ENCODE measurements around the gene VIPR2.
"Not testable (repeated sequence)": the region's sequence is repeated elsewhere in the genome, so short reads cannot be mapped to it uniquely, and the experiment has no call there.

The VIPR2 gene

GRCh38 chr7:159105832-159106811 is 38.5 kb downstream of the VIPR2 start:
- DNase-seq (ENCODE audit: low read depth in 1 of 2, low spot score in 1 of 2), result no peak

- DNase-seq (ENCODE audit: low read depth in 1 of 2, low spot score in 1 of 2), result no peak
Measured at GRCh38 chr7:159105066-159105780, 39.4 kb downstream of the VIPR2 start.

- DNase-seq (ENCODE audit: low read depth in 1 of 2, low spot score in 1 of 2), result no peak
Measured at GRCh38 chr7:159104188-159104920, 40.3 kb downstream of the VIPR2 start.

- DNase-seq (ENCODE audit: low read depth in 1 of 2, low spot score in 1 of 2), result no peak
Measured at GRCh38 chr7:159103382-159104187, 41.1 kb downstream of the VIPR2 start.

- DNase-seq (ENCODE audit: low read depth in 1 of 2, low spot score in 1 of 2), result no peak
Measured at GRCh38 chr7:159102681-159103381, 41.8 kb downstream of the VIPR2 start.

- not testable (repeated sequence) for DNase-seq (ENCODE audit: low read depth in 1 of 2, low spot score in 1 of 2)
Measured at GRCh38 chr7:159101661-159102091, 43.0 kb downstream of the VIPR2 start.

GRCh38 chr7:159101083-159101395 is 43.6 kb downstream of the VIPR2 start:
- not testable (repeated sequence) for DNase-seq (ENCODE audit: low read depth in 1 of 2, low spot score in 1 of 2)

GRCh38 chr7:159100281-159101082 is 44.2 kb downstream of the VIPR2 start:
- not testable (repeated sequence) for DNase-seq (ENCODE audit: low read depth in 1 of 2, low spot score in 1 of 2)

GRCh38 chr7:159099711-159100231 is 44.9 kb downstream of the VIPR2 start:
- DNase-seq (ENCODE audit: low read depth in 1 of 2, low spot score in 1 of 2), result no peak

GRCh38 chr7:159098811-159099655 is 45.6 kb downstream of the VIPR2 start:
- DNase-seq (ENCODE audit: low read depth in 1 of 2, low spot score in 1 of 2), result no peak

GRCh38 chr7:159098424-159098786 is 46.3 kb downstream of the VIPR2 start:
- DNase-seq (ENCODE audit: low read depth in 1 of 2, low spot score in 1 of 2), result no peak

GRCh38 chr7:159097661-159098423 is 46.8 kb downstream of the VIPR2 start:
- DNase-seq (ENCODE audit: low read depth in 1 of 2, low spot score in 1 of 2), result no peak

GRCh38 chr7:159096736-159097581 is 47.7 kb downstream of the VIPR2 start:
- no peak for DNase-seq (ENCODE audit: low read depth in 1 of 2, low spot score in 1 of 2)

GRCh38 chr7:159095979-159096411 is 48.7 kb downstream of the VIPR2 start:
- DNase-seq (ENCODE audit: low read depth in 1 of 2, low spot score in 1 of 2), result no peak

- no peak for DNase-seq (ENCODE audit: low read depth in 1 of 2, low spot score in 1 of 2)
Measured at GRCh38 chr7:159094919-159095915, 49.5 kb downstream of the VIPR2 start.

Data from stimulated activated CD4-positive, alpha-beta T cell treated with anti-CD3 and anti-CD28 coated beads, Interleukin-15, amount 100 ng/mL, for 1 hour (primary cell).